ENCODE data around the gene EDNRA.

EDNRA gene

GRCh38 chr4:147587041-147587440 is 106.1 kb downstream of the EDNRA start:
- no peak for TF ChIP-seq JUND (IDR thresholded peaks at IDR 0.05; ENCODE audit: low read depth)
- in situ Hi-C loops (cut with HindIII; ENCODE audit: low pct_unique_long_range_greater_than_20kb, low sequenced_read_pairs), result no loop called here
- DNase-seq (ENCODE audit: low read depth in 1 of 2, low spot score in 1 of 2), result no peak

DNA sequence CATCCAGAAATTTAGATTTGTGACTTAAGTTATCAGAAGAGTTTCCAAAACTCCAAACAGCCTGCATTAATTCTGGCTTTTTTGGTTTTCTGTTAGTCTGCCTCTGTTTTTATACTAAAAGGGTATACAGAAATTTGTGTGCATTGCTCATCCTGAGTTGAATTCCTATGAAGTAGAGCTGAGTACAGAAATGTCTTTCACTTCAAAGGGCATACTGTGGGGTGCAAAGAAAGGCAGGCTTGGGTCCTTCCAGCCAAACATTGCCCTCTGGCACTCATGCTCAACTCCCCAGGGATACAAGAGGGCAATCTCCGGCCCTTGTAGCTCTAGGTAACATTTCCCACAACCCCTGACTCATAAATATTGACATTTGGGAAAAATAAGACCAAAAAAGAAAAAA is 108.7 kb downstream of the EDNRA start:
- DNase-seq (ENCODE audit: low read depth in 1 of 2, low spot score in 1 of 2), result no peak
- no peak for TF ChIP-seq JUND (IDR thresholded peaks at IDR 0.05; ENCODE audit: low read depth)
- in situ Hi-C loops (cut with HindIII; ENCODE audit: low pct_unique_long_range_greater_than_20kb, low sequenced_read_pairs), result no loop called here

- in situ Hi-C loops (cut with HindIII; ENCODE audit: low pct_unique_long_range_greater_than_20kb, low sequenced_read_pairs), result no loop called here
- TF ChIP-seq JUND (IDR thresholded peaks at IDR 0.05; ENCODE audit: low read depth), result no peak
- peak in 1 of 2 experiments; percentile 53 for DNase-seq (ENCODE audit: low read depth in 1 of 2, low spot score in 1 of 2)
Measured at GRCh38 chr4:147590249-147590920, 109.5 kb downstream of the EDNRA start.

DNA sequence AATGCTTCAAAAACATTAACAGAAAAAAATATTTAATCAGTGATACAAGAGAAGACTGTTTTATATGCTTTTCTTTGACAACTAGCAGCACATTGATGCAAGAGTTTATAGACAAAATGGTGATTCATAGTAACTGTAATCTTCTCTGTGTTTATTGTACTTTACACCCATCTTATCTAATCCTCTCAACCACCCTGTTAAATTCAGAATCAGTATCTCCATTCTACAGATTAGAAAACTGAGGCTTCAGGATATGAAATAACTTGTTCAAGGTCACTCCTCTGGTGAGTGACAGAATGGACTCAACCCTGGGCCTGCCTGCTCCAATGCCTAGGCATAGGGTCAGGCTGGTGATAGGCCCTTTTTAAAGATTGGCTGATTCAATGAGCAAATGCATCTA is 110.2 kb downstream of the EDNRA start:
- in situ Hi-C loops (cut with HindIII; ENCODE audit: low pct_unique_long_range_greater_than_20kb, low sequenced_read_pairs), result no loop called here
- DNase-seq (ENCODE audit: low read depth in 1 of 2, low spot score in 1 of 2), result no peak
- TF ChIP-seq JUND (IDR thresholded peaks at IDR 0.05; ENCODE audit: low read depth), result no peak

- TF ChIP-seq JUND (IDR thresholded peaks at IDR 0.05; ENCODE audit: low read depth), result no peak
- in situ Hi-C loops (cut with HindIII; ENCODE audit: low pct_unique_long_range_greater_than_20kb, low sequenced_read_pairs), result no loop called here
- DNase-seq (ENCODE audit: low read depth in 1 of 2, low spot score in 1 of 2), result no peak
Measured at GRCh38 chr4:147594107-147594506, 113.2 kb downstream of the EDNRA start.
